ENCODE data around the gene SHISA5. TPM values are rescaled to one million over a fixed set of nuclear protein-coding genes. Genes with fewer than 3 reads are reported as not detected.

The SHISA5 gene
- total and polyA plus RNA-seq, 3 donors from 2014 or later = 101 to 146 (median 117) TPM

DNA sequence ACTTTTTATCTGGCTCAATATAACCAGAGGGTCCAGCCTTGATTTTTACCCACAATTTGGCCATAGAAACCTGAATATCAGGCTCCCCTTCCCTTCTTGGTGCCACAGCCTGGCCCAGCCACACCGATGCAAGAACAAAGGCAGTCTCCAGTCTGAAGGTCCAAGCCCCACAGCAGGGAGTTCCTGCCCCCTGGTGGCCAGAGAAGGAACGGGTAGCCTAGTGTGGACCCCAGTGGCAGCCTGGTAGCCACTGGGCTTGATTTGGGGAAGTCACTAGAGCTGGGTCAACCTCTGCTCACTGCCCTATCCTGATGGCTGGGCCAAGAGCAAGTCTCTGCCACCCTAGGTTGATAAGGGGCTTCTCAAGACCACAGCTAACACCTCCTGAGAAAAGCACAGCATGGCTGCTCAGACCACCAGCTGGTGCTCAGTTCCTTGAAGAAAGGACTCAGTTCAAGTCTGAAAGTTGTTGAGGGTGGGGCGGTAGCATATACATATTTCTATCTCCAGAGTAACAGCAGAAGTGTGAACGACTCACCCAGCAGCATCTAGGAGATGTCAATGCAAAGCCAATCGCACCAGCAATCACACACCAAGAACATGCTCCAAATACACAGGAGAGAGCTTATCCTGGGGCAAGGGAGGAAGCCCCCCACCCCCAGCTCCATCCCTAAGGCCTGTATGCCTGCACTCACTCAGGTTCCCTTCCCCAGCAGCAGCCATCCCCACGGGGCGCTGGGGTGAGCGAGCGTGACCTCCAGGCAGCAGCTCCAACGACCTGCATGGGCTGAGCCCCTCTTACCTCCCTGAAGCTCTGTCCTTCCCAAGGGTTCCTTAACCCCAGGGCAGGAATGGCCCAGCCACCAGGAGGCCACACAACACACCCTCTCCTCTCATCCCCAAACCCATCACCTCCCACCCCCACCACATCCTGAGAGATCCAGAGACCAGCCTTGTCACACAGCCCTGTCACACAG, 45.0 kb upstream of the SHISA5 start:
- Histone ChIP-seq H3K9me3 (no peaks in the 10 kb centered on the region), H3K27ac (no peak overlapping the region), H3K36me3 (ENCODE audit: low read depth, missing control alignments) (no peaks in the 10 kb centered on the region), H3K4me1 (peaks cover 4% of the 10 kb centered on the region), H3K4me3 (no peak overlapping the region), H3K27me3 (no peaks in the 10 kb centered on the region)
- no peak for TF ChIP-seq POLR2A (IDR thresholded peaks at IDR 0.05)
- TF ChIP-seq, protein P1, sequence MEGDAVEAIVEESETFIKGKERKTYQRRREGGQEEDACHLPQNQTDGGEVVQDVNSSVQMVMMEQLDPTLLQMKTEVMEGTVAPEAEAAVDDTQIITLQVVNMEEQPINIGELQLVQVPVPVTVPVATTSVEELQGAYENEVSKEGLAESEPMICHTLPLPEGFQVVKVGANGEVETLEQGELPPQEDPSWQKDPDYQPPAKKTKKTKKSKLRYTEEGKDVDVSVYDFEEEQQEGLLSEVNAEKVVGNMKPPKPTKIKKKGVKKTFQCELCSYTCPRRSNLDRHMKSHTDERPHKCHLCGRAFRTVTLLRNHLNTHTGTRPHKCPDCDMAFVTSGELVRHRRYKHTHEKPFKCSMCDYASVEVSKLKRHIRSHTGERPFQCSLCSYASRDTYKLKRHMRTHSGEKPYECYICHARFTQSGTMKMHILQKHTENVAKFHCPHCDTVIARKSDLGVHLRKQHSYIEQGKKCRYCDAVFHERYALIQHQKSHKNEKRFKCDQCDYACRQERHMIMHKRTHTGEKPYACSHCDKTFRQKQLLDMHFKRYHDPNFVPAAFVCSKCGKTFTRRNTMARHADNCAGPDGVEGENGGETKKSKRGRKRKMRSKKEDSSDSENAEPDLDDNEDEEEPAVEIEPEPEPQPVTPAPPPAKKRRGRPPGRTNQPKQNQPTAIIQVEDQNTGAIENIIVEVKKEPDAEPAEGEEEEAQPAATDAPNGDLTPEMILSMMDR (IDR thresholded peaks at IDR 0.05) = peak; percentile 87 to 91 (median 90)
- WGBS, 2 donors = 72% methylated on average over 8 to 10 of the region's 10 CpGs
- intact Hi-C loops (cut with DNase I; ENCODE audit: low total_unique reads) = loop anchor here (5.0 kb wide), 1 partner anchor 92 kb away; no protein-coding TSS in a partner anchor
- peak; percentile 85 for DNase-seq

DNA sequence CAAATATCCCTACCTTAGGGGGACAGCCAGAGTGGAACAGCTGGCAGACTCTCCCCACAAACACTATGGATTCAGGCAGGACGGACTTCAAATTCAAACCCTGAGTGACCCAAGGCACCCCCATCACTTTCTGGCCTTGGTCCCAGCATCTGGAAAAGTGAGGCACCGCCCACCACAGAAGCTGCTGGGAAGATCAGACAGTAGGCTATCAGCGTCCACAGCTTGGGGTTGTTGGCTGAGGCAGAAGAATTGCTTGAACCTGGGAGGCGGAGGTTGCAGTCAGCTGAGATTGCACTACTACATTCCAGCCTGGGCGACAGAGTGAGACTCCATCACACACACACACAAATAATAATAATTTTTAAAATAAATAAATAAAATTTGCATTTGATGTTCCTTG, 44.2 kb upstream of the SHISA5 start:
- no peaks in the 10 kb centered on the region for H3K27me3 ChIP-seq
- intact Hi-C loops (cut with DNase I; ENCODE audit: low total_unique reads) = loop anchor here (5.0 kb wide), 1 partner anchor 91 kb away; no protein-coding TSS in a partner anchor
- no peaks in the 10 kb centered on the region for H3K9me3 ChIP-seq
- WGBS, 2 donors = 69 to 75% methylated on average over 4 to 5 of the region's 5 CpGs
- no peak overlapping the region for H3K4me3 ChIP-seq
- H3K27ac ChIP-seq = no peak overlapping the region
- peaks cover 4% of the 10 kb centered on the region for H3K4me1 ChIP-seq
- TF ChIP-seq, protein P1 (IDR thresholded peaks at IDR 0.05) = no peak
- TF ChIP-seq POLR2A (IDR thresholded peaks at IDR 0.05) = no peak
- no peak for DNase-seq
- H3K36me3 ChIP-seq (ENCODE audit: low read depth, missing control alignments) = no peaks in the 10 kb centered on the region

DNA sequence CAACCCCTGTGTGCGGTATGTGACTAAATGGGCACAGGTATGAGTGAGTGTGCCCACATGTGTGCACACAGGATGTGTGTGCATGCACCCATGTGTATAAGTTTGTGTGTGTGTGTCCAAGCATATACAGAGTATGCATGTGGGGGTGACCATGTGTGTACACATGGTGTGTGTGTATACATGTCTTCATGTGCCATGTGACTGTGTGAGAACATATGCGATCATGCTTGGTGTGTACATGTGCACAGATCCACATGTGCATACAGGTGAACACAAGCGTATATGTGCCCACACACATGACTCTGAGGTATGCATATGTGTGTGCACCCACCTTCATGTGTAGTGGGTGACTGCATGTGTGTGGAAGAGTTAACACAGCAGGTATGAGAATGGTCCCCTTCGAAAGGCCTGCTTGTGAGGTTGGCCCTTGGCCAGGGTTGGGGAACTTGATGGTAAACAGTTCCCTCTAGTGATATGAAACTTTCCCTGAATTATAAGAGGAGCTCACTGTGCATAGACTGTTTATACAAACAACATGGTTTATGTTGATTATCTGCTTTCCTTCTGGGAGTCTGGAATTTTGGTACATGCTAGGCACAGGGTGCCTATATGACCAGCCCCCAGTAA, 42.3 kb upstream of the SHISA5 start:
- intact Hi-C loops (cut with DNase I; ENCODE audit: low total_unique reads) = loop anchor here (5.0 kb wide), 1 partner anchor 89 kb away; no protein-coding TSS in a partner anchor
- Histone ChIP-seq H3K36me3 (ENCODE audit: low read depth, missing control alignments) (no peaks in the 10 kb centered on the region), H3K27me3 (no peaks in the 10 kb centered on the region), H3K27ac (no peak overlapping the region), H3K4me3 (no peak overlapping the region), H3K4me1 (no peaks in the 10 kb centered on the region), H3K9me3 (no peaks in the 10 kb centered on the region)
- TF ChIP-seq POLR2A (IDR thresholded peaks at IDR 0.05) = no peak
- DNase-seq = no peak
- 58 to 82% methylated on average over 4 of the region's 4 CpGs for WGBS, 2 donors

GRCh38 chr3:48544141-48544540, 40.2 kb upstream of the SHISA5 start:
- no peaks in the 10 kb centered on the region for H3K9me3 ChIP-seq
- no peaks in the 10 kb centered on the region for H3K27me3 ChIP-seq
- intact Hi-C loops (cut with DNase I; ENCODE audit: low total_unique reads) = no loop called here
- H3K27ac ChIP-seq = no peak overlapping the region
- WGBS, 2 donors = 92 to 93% methylated on average over 5 of the region's 5 CpGs
- no peak for DNase-seq
- no peak overlapping the region for H3K4me3 ChIP-seq
- TF ChIP-seq POLR2A (IDR thresholded peaks at IDR 0.05) = no peak
- TF ChIP-seq, protein P1 (IDR thresholded peaks at IDR 0.05) = no peak
- no peaks in the 10 kb centered on the region for H3K4me1 ChIP-seq
- H3K36me3 ChIP-seq (ENCODE audit: low read depth, missing control alignments) = no peaks in the 10 kb centered on the region

- Histone ChIP-seq H3K9me3 (no peaks in the 10 kb centered on the region), H3K27me3 (no peaks in the 10 kb centered on the region), H3K4me3 (no peak overlapping the region), H3K36me3 (ENCODE audit: low read depth, missing control alignments) (no peaks in the 10 kb centered on the region), H3K4me1 (no peaks in the 10 kb centered on the region), H3K27ac (no peak overlapping the region)
- DNase-seq = no peak
- WGBS, 2 donors = 82 to 87% methylated on average over 7 to 9 of the region's 9 CpGs
- TF ChIP-seq POLR2A (IDR thresholded peaks at IDR 0.05) = no peak
- TF ChIP-seq, protein P1 (IDR thresholded peaks at IDR 0.05) = no peak
- intact Hi-C loops (cut with DNase I; ENCODE audit: low total_unique reads) = no loop called here
Observed at GRCh38 chr3:48543271-48543866, 39.4 kb upstream of the SHISA5 start.

Measured in testis (tissue), 3 donors.